Cardiac muscle cell (in vitro differentiated cells and primary cell): ENCODE data around the gene CAB39L. TPM values are rescaled to one million over a fixed set of nuclear protein-coding genes. Genes with fewer than 3 reads are reported as not detected.

Source experiments
- DNase-seq, 2 donors: peaks; one replicate each; pipeline versions ENCODE4 v3.0.0 to v3.0.0-alpha.2; 2010 to 2017; ENCODE audit warnings: low read depth in 1 of 2, low spot score in 1 of 2
- H3K27ac ChIP-seq: fragments of 200-600 bp; sonication (generic); 2 replicates; pipeline ENCODE4 v1.5.1; 2016
- H3K27me3 ChIP-seq: fragments of 200-600 bp; sonication (generic); 2 replicates; pipeline ENCODE4 v1.6.0; 2016; ENCODE audit warnings: control low read depth
- H3K36me3 ChIP-seq: fragments of 200-600 bp; sonication (generic); 2 replicates; pipeline ENCODE4 v1.5.1; 2016; ENCODE audit warnings: control low read depth
- H3K4me1 ChIP-seq: fragments of 200-600 bp; sonication (generic); 2 replicates; pipeline ENCODE4 v1.8.1; 2017; ENCODE audit warnings: low read depth, mild to moderate bottlenecking, mixed run types
- H3K4me3 ChIP-seq: fragments of 200-600 bp; sonication (generic); 2 replicates; pipeline ENCODE4 v1.5.1; 2016; ENCODE audit warnings: mild to moderate bottlenecking
- H3K9me3 ChIP-seq: fragments of 200-600 bp; sonication (generic); 2 replicates; pipeline ENCODE4 v1.5.1; 2017; ENCODE audit warnings: low read depth, mild to moderate bottlenecking, control low read depth
- CTCF ChIP-seq: IDR thresholded peaks from 2 replicates; pipeline ENCODE4 v1.5.1; 2012; ENCODE audit warnings: low read depth, mild to moderate bottlenecking, low read length
- polyA plus RNA-seq: library from polyadenylated mRNA; unstranded; fragments of >200 nt; fragmentation: Nextera tagmentation; extraction: Ambion mirVana; gene quantifications from 2 replicates; pipeline ENCODE4 v1.2.1, GENCODE V29; 2016
- total RNA-seq: library from RNA; depleted of rRNA; stranded (reverse); fragments of >200 nt; gene quantifications from 2 replicates; pipeline ENCODE4 v1.2.3, GENCODE V29; 2016

Gene CAB39L
- total and polyA plus RNA-seq, 2 experiments from 2014 or later: 22.3 to 25.5 TPM

- H3K36me3 ChIP-seq: peaks cover 3% of the 10 kb centered on the region
- TF ChIP-seq CTCF: no peak
- H3K27ac ChIP-seq: no peak overlapping the region
- H3K4me3 ChIP-seq: no peak overlapping the region
- no peaks in the 10 kb centered on the region for H3K9me3 ChIP-seq
- H3K27me3 ChIP-seq: no peaks in the 10 kb centered on the region
- DNase-seq: no peak
- no peaks in the 10 kb centered on the region for H3K4me1 ChIP-seq
Measured at GRCh38 chr13:49304763-49305700, 138.8 kb downstream of the CAB39L start.

GRCh38 chr13:49304356-49304755 lies 139.5 kb downstream of the CAB39L start:
- no peak for TF ChIP-seq CTCF
- no peaks in the 10 kb centered on the region for H3K9me3 ChIP-seq
- H3K4me3 ChIP-seq: no peak overlapping the region
- H3K36me3 ChIP-seq: no peaks in the 10 kb centered on the region
- H3K27me3 ChIP-seq: no peaks in the 10 kb centered on the region
- no peaks in the 10 kb centered on the region for H3K4me1 ChIP-seq
- H3K27ac ChIP-seq: no peak overlapping the region
- no peak for DNase-seq

GRCh38 chr13:49303533-49304252 lies 140.2 kb downstream of the CAB39L start:
- no peak for TF ChIP-seq CTCF
- H3K9me3 ChIP-seq: no peaks in the 10 kb centered on the region
- no peak for DNase-seq
- no peak overlapping the region for H3K4me3 ChIP-seq
- H3K27ac ChIP-seq: no peak overlapping the region
- no peaks in the 10 kb centered on the region for H3K27me3 ChIP-seq
- H3K36me3 ChIP-seq: no peaks in the 10 kb centered on the region
- no peaks in the 10 kb centered on the region for H3K4me1 ChIP-seq

DNA sequence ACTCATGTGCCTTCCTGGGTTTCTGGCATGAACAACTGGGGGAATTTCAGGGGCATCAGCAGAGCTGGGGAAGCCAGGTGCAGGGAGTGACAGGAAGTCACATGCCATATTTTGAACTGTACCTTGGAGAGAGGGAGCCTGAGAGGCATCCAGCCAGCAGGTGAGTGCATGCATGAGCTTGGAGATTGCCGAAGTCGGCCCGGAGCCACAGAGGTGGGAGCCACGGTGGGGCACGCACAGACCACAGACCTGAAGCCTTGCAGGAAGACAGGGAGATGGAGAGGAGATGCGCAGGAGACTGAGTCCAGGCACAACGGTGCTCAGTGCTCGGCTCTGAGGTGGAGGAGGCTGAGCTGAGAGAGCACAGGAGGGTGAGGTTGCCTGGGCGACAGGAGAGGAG lies 141.0 kb downstream of the CAB39L start:
- no peaks in the 10 kb centered on the region for H3K27me3 ChIP-seq
- DNase-seq: no peak
- TF ChIP-seq CTCF: no peak
- H3K4me1 ChIP-seq: no peaks in the 10 kb centered on the region
- H3K27ac ChIP-seq: no peak overlapping the region
- H3K4me3 ChIP-seq: no peak overlapping the region
- no peaks in the 10 kb centered on the region for H3K9me3 ChIP-seq
- no peaks in the 10 kb centered on the region for H3K36me3 ChIP-seq

- Histone ChIP-seq H3K4me1 (no peaks in the 10 kb centered on the region), H3K27me3 (no peaks in the 10 kb centered on the region), H3K9me3 (no peaks in the 10 kb centered on the region), H3K27ac (no peak overlapping the region), H3K36me3 (no peaks in the 10 kb centered on the region), H3K4me3 (no peak overlapping the region)
- DNase-seq: no peak
- no peak for TF ChIP-seq CTCF
Measured at GRCh38 chr13:49302222-49302621, 141.6 kb downstream of the CAB39L start.
